ENCODE data around the gene MYO5A. TPM values are rescaled to one million over a fixed set of nuclear protein-coding genes. Genes with fewer than 3 reads are reported as not detected.

The MYO5A gene
- total RNA-seq, 1 experiment from 2014 or later = 21.8 TPM

DNA sequence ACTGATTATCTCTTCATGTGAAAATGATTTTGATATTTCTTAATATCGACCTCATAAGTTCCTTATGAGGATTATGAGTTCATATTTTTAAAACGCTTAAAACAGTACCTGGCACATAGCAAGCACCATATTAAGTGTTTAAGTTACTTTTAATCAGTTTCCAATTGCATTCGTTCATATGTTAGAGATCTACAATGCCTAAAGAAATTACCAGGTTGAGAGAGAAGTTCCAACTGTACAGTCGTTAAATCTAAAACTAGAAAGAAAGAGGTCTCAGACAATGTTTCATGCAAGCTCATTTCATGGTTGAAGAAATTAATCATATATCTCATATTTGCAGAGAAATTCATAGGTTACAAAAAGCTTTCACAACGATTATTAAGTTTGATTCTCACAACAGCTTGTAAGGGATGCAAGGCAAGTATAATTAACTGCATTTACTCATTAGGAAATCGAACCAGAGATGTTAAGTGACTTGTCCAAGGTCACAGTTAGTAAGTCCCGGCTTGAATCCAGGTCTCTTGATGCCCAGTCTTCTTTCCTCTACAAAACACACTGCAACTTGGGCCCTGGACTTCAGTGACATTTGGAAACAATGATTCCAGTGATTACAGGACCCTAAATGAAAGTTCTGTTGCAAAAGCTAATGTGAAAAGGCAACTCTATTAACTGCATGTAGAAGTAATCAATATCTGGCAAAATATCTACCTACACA, 1.3 kb downstream of the MYO5A start:
- no CpG with 5 or more reads among the region's 7 CpGs for WGBS (ENCODE audit: extremely low coverage, insufficient read length, low lambda C conversion rate)
- no peak overlapping the region for H4K8ac ChIP-seq (replicated peaks; ENCODE audit: insufficient read length, low read depth, low read length)
- H3K9me3 ChIP-seq (ENCODE audit: control insufficient read depth, low read depth, low read length) = no peaks in the 10 kb centered on the region
- no peak overlapping the region for H3K4ac ChIP-seq (ENCODE audit: low read depth, low read length)
- H3K79me1 ChIP-seq (ENCODE audit: insufficient read depth, low read depth, low read length, poor library complexity, severe bottlenecking) = no peaks in the 10 kb centered on the region
- no peak overlapping the region for H4K91ac ChIP-seq (ENCODE audit: insufficient read length, low read depth, low read length)
- H3K14ac ChIP-seq (ENCODE audit: insufficient read depth, low read length) = no peak overlapping the region
- no peak overlapping the region for H2BK20ac ChIP-seq (ENCODE audit: low read depth, low read length, poor library complexity, severe bottlenecking)
- H3K27me3 Mint-ChIP-seq (ENCODE audit: low read depth) = peaks cover 50% of the 10 kb centered on the region
- H3K9me3 Mint-ChIP-seq = no peaks in the 10 kb centered on the region; a peak in 1 of 5 replicates
- H3K27ac Mint-ChIP-seq = no peak overlapping the region
- no peaks in the 10 kb centered on the region for H3K36me3 Mint-ChIP-seq (ENCODE audit: insufficient read depth in 1 of 3, low read depth in 3 of 3)
- H3K79me2 ChIP-seq (ENCODE audit: insufficient read depth, low read length) = no peaks in the 10 kb centered on the region; the same call in 1 of the 2 replicates
- no peak overlapping the region for H2BK12ac ChIP-seq (ENCODE audit: insufficient read length, low read depth, low read length)
- no peak overlapping the region for H2AFZ ChIP-seq (ENCODE audit: low read length)
- no peaks in the 10 kb centered on the region for H4K20me1 ChIP-seq (ENCODE audit: control insufficient read depth, insufficient read depth, insufficient read length)
- no peak overlapping the region for H2BK120ac ChIP-seq (ENCODE audit: low read depth, low read length, poor library complexity, severe bottlenecking)
- no peak overlapping the region for H2AK5ac ChIP-seq (ENCODE audit: insufficient read length, low read length)
- no peak overlapping the region for H3K9ac ChIP-seq (ENCODE audit: extremely low read depth, insufficient read length, low read length)
- H3K18ac ChIP-seq (ENCODE audit: insufficient read length, low read depth, low read length) = no peak overlapping the region
- H3K23me2 ChIP-seq (ENCODE audit: insufficient read length, low read depth, low read length, poor library complexity, severe bottlenecking) = peaks cover 18% of the 10 kb centered on the region
- no peaks in the 10 kb centered on the region for H3K4me1 ChIP-seq (ENCODE audit: insufficient read depth, low read length)
- DNase-seq = no peak
- peaks cover 7% of the 10 kb centered on the region; the same call in 1 of the 2 replicates for H3K27me3 ChIP-seq (ENCODE audit: insufficient read depth, low read length)
- no peak overlapping the region for H3T11ph ChIP-seq (ENCODE audit: low read length)
- TF ChIP-seq CTCF (conservative IDR thresholded peaks at IDR 0.05) = no peak
- H2BK15ac ChIP-seq (ENCODE audit: low read depth, low read length) = no peak overlapping the region
- no peak overlapping the region for H3K56ac ChIP-seq (ENCODE audit: insufficient read length, low read depth, low read length)
- H3K4me1 Mint-ChIP-seq = peaks cover 28 to 30% of the 10 kb centered on the region in 2 experiments
- no peak overlapping the region for H2BK5ac ChIP-seq (ENCODE audit: insufficient read length, low read length)
- no peak overlapping the region for H4K5ac ChIP-seq (ENCODE audit: insufficient read length, low read depth, low read length)
- no peak overlapping the region for H3K23ac ChIP-seq (ENCODE audit: insufficient read length, low read depth, low read length)
- H3K27ac ChIP-seq (ENCODE audit: insufficient read length, low read depth, low read length) = no peak overlapping the region
- H3K4me3 Mint-ChIP-seq = peak overlapping the region; percentile 88 to 93
- H3K4me2 ChIP-seq (ENCODE audit: insufficient read depth, insufficient read length, low read length) = peak overlapping the region; percentile 81
